HCT116 (cell line): Measurements from ENCODE around the gene CHERP. TPM values are rescaled to one million over a fixed set of nuclear protein-coding genes. Genes with fewer than 3 reads are reported as not detected.
A peak's percentile ranks its signal among the peaks of the same experiment; 100 is the strongest.

Experiments used
- ATAC-seq: fragments of 200-7000 bp; cut with Tn5 transposase; 2 replicates; pipeline ENCODE4 v1.9.1; 2020; ENCODE audit warnings: mild to moderate bottlenecking, moderate library complexity
- BruUV-seq: library from RNA; stranded (reverse); fragments of 400-500 nt; replicated peaks from 2 replicates; lab custom pipeline; 2021; lab: Mats Ljungman, UMichigan
- CTCF ChIA-PET: fragments of 300-600 bp; sonication (Branson Sonifier 250); formaldehyde crosslinking; loops from one replicate; lab custom pipeline; 2021; ENCODE audit warnings: antibody characterized with exemption; lab: Charles Lee
- POLR2A ChIA-PET: fragments of 300-600, 350-600 bp; sonication (Branson Sonifier 250); formaldehyde crosslinking; loops from one replicate; lab custom pipeline; 2021; ENCODE audit warnings: antibody characterized with exemption; lab: Charles Lee
- RAD21 ChIA-PET, 2 experiments: fragments of 300-600 bp; sonication (Branson Sonifier 250); formaldehyde crosslinking; loops; one replicate each; lab custom pipeline; 2023; ENCODE audit warnings: low total read pairs in 2 of 2; ENCODE audit not compliant: uncharacterized antibody in 2 of 2, unreplicated experiment in 2 of 2, low non-redundant PET in 1 of 2; lab: Charles Lee
- DNase-seq: peaks from one replicate; pipeline ENCODE4 v3.0.0-alpha.2; 2010; ENCODE audit warnings: low read depth, low spot score
- H2AFZ ChIP-seq: fragments of 200-600 bp; shearing (Covaris generic), sonication (generic); 2 replicates; pipeline ENCODE4 v1.6.1; 2017; ENCODE audit warnings: low read depth, mixed run types, mixed read lengths, antibody characterized with exemption, low read length; ENCODE audit not compliant: poor library complexity, severe bottlenecking
- H3K27ac ChIP-seq: 2 replicates; pipeline ENCODE4 v1.5.1; 2012; ENCODE audit warnings: low read depth, low read length
- H3K27me3 ChIP-seq: fragments of 200-600 bp; sonication (generic); 2 replicates; pipeline ENCODE4 v1.6.1; 2016; ENCODE audit warnings: mixed run types, low read length, mixed read lengths; ENCODE audit not compliant: insufficient read depth
- H3K36me3 ChIP-seq, 2 experiments: fragments of 200-500 bp in 1 of 2; fragments of 200-600 bp in 1 of 2; sonication (Bioruptor generic) in 1 of 2; sonication (generic) in 1 of 2; 2 replicates each; pipeline versions ENCODE4 v1.5.1 to v1.6.1; 2014 to 2016; ENCODE audit warnings: low read length in 2 of 2, inconsistent platforms in 1 of 2, mixed read lengths in 1 of 2, mixed run types in 1 of 2; ENCODE audit not compliant: insufficient read depth in 2 of 2, control insufficient read depth in 1 of 2
- H3K4me1 ChIP-seq, 2 experiments: fragments of 200-600 bp in 1 of 2; sonication (generic) in 1 of 2; 2 replicates each; pipeline versions ENCODE4 v1.5.1 to v1.6.1; 2012 to 2017; ENCODE audit warnings: low read length in 2 of 2, inconsistent platforms in 1 of 2, mild to moderate bottlenecking in 1 of 2, mixed read lengths in 1 of 2, mixed run types in 1 of 2, moderate library complexity in 1 of 2; ENCODE audit not compliant: insufficient read depth in 2 of 2, control insufficient read depth in 1 of 2
- H3K4me2 ChIP-seq: fragments of 200-600 bp; sonication (generic); 2 replicates; pipeline ENCODE4 v1.6.1; 2017; ENCODE audit warnings: mixed run types, low read length, mixed read lengths
- H3K4me3 ChIP-seq, 2 experiments: fragments of 200-600 bp in 1 of 2; sonication (generic) in 1 of 2; replicated peaks in 1 of 2; 2 replicates each; pipeline ENCODE4 v1.5.1; 2011 to 2016; ENCODE audit warnings: low read length in 2 of 2, control low read depth in 1 of 2, low read depth in 1 of 2, mild to moderate bottlenecking in 1 of 2, mixed read lengths in 1 of 2, mixed run types in 1 of 2
- H3K79me2 ChIP-seq: fragments of 200-600 bp; sonication (generic); 2 replicates; pipeline ENCODE4 v1.6.1; 2017; ENCODE audit warnings: mild to moderate bottlenecking, mixed run types, low read length, moderate library complexity, mixed read lengths; ENCODE audit not compliant: insufficient read depth
- H3K9ac ChIP-seq: fragments of 200-600 bp; sonication (generic); 2 replicates; pipeline ENCODE4 v1.6.1; 2016; ENCODE audit warnings: low read length, mixed read lengths
- H3K9me2 ChIP-seq: fragments of 200-600 bp; sonication (generic), shearing (Covaris generic); 2 replicates; pipeline ENCODE4 v1.6.1; 2017; ENCODE audit warnings: mixed run types, mild to moderate bottlenecking, moderate library complexity; ENCODE audit not compliant: insufficient read depth
- H3K9me3 ChIP-seq, 2 experiments: fragments of 200-500 bp in 1 of 2; fragments of 200-600 bp in 1 of 2; sonication (Bioruptor generic) in 1 of 2; sonication (generic) in 1 of 2; 2 replicates each; pipeline ENCODE4 v1.6.1; 2014 to 2017; ENCODE audit warnings: low read length in 2 of 2, mixed read lengths in 2 of 2, inconsistent platforms in 1 of 2, low read depth in 1 of 2, mild to moderate bottlenecking in 1 of 2, mixed run types in 1 of 2, moderate library complexity in 1 of 2; ENCODE audit not compliant: control insufficient read depth in 1 of 2, insufficient read depth in 1 of 2
- H4K20me1 ChIP-seq: fragments of 200-600 bp; sonication (generic), shearing (Covaris generic); 2 replicates; pipeline ENCODE4 v1.6.1; 2017; ENCODE audit warnings: mixed run types, mild to moderate bottlenecking, moderate library complexity; ENCODE audit not compliant: insufficient read depth
- CBX3 ChIP-seq: IDR thresholded peaks from 2 replicates; pipeline ENCODE4 v1.6.1; 2012; ENCODE audit warnings: low read depth
- CEBPB ChIP-seq: IDR thresholded peaks from 2 replicates; pipeline ENCODE4 v1.6.1; 2012; ENCODE audit warnings: low read depth
- EGR1 ChIP-seq: IDR thresholded peaks from 2 replicates; pipeline ENCODE4 v1.6.1; 2012; ENCODE audit warnings: low read depth
- ELF1 ChIP-seq: IDR thresholded peaks from 2 replicates; pipeline ENCODE4 v1.6.1; 2012; ENCODE audit warnings: low read depth, borderline replicate concordance
- FOSL1 ChIP-seq: IDR thresholded peaks from 2 replicates; pipeline ENCODE4 v1.6.1; 2012; ENCODE audit warnings: low read depth
- POLR2A ChIP-seq: IDR thresholded peaks from 2 replicates; pipeline ENCODE4 v1.7.0; 2011; ENCODE audit warnings: borderline replicate concordance; ENCODE audit not compliant: insufficient read depth, insufficient read length; ENCODE audit errors: extremely low read depth
- POLR2AphosphoS5 ChIP-seq: IDR thresholded peaks from 2 replicates; pipeline ENCODE4 v1.6.1; 2011; ENCODE audit warnings: mild to moderate bottlenecking, low read depth, low read length, moderate library complexity
- RAD21 ChIP-seq: IDR thresholded peaks from 2 replicates; pipeline ENCODE4 v1.6.1; 2012; ENCODE audit warnings: low read depth, mild to moderate bottlenecking
- SP1 ChIP-seq: IDR thresholded peaks from 2 replicates; pipeline ENCODE4 v1.6.1; 2012; ENCODE audit warnings: low read depth
- SRF ChIP-seq: IDR thresholded peaks from 2 replicates; pipeline ENCODE4 v1.6.1; 2012; ENCODE audit warnings: low read depth
- ZBTB33 ChIP-seq: IDR thresholded peaks from 2 replicates; pipeline ENCODE4 v1.6.1; 2011; ENCODE audit warnings: mild to moderate bottlenecking, low read length, moderate library complexity; ENCODE audit not compliant: insufficient replicate concordance; ENCODE audit errors: extremely low read depth
- ZFX ChIP-seq: fragments of 450-650 bp; IDR thresholded peaks from 2 replicates; pipeline ENCODE4 v1.6.1; 2017
- ZNF274 ChIP-seq: fragments of 200-500 bp; sonication (Bioruptor generic); IDR thresholded peaks from 2 replicates; pipeline ENCODE4 v1.6.1; 2014; ENCODE audit warnings: mild to moderate bottlenecking, low read depth, low read length, inconsistent platforms
- intact Hi-C: fragments of 100-400 bp; cut with micrococcal nuclease; formaldehyde crosslinking; loops from 2 replicates; pipeline ENCODE4 v1.10.0; 2022
- total RNA-seq: library from RNA; stranded (reverse); gene quantifications from one replicate; pipeline ENCODE4 v1.2.1, GENCODE V29; 2021; ENCODE audit not compliant: unreplicated experiment

Gene CHERP
- total RNA-seq, 1 experiment from 2014 or later = 65.8 TPM

GRCh38 chr19:16572332-16573211 lies 30.3 kb upstream of the CHERP start, which contains the start of gene SLC35E1 (continued):
- peak; percentile 91 for TF ChIP-seq POLR2AphosphoS5
- TF ChIP-seq ZFX = peak; percentile 46; the same call in 1 of the 2 replicates
- no peak for TF ChIP-seq FOSL1
- TF ChIP-seq SRF = peak; percentile 97
- no peak for TF ChIP-seq CBX3
- no peak for TF ChIP-seq CEBPB

- Histone ChIP-seq H3K27ac (peak overlapping the region; percentile 75), H3K36me3 (peaks cover 18 to 23% of the 10 kb centered on the region in 2 experiments; a peak in 3 of 4 replicates), H2AFZ (no peak overlapping the region), H3K4me3 (peak overlapping the region; percentile 81 to 89), H3K9ac (peak overlapping the region; percentile 91), H3K4me1 (peaks cover 12 to 42% of the 10 kb centered on the region in 2 experiments), H3K9me3 (no peaks in the 10 kb centered on the region), H4K20me1 (no peaks in the 10 kb centered on the region), H3K9me2 (no peaks in the 10 kb centered on the region), H3K79me2 (peaks cover 84% of the 10 kb centered on the region), H3K4me2 (peak overlapping the region; percentile 91), H3K27me3 (no peaks in the 10 kb centered on the region)
- no TSS peak for BruUV-seq
- ATAC-seq (peak; percentile 38), DNase-seq (no peak)
- ChIA-PET CTCF (no interaction called here), POLR2A (interaction anchor here (1.8 kb wide), 1 partner anchor 13 kb away, joined by 6 read pairs; no protein-coding TSS in a partner anchor), RAD21 (no interaction called here)
- intact Hi-C loops = no loop called here
- TF ChIP-seq EGR1 (no peak), POLR2A (no peak), RAD21 (no peak), CBX3 (no peak), ELF1 (no peak), SP1 (no peak), POLR2AphosphoS5 (no peak), SRF (no peak), ZBTB33 (no peak), ZNF274 (no peak)
Measured at GRCh38 chr19:16571822-16572331, 29.6 kb upstream of the CHERP start.
